Stimulated activated CD8-positive, alpha-beta memory T cell treated with anti-CD3 and anti-CD28 coated beads, Interleukin-4, amount 100 ng/mL, for 4 hours (primary cell): ENCODE measurements around the gene HPX.
A peak's percentile ranks its signal among the peaks of the same experiment; 100 is the strongest.
"Not testable (repeated sequence)": the region's sequence is repeated elsewhere in the genome, so short reads cannot be mapped to it uniquely, and the experiment has no call there.

ENCODE experiments used
- DNase-seq, 2 donors: peaks; one replicate each; pipeline ENCODE4 v3.0.0-alpha.2; 2020; ENCODE audit warnings: low read depth in 2 of 2, low spot score in 1 of 2

The HPX gene

GRCh38 chr11:6392251-6392650, 48.5 kb downstream of the HPX start:
- not testable (repeated sequence) for DNase-seq

- no peak for DNase-seq
Observed at GRCh38 chr11:6391537-6392134, 49.2 kb downstream of the HPX start.

DNA sequence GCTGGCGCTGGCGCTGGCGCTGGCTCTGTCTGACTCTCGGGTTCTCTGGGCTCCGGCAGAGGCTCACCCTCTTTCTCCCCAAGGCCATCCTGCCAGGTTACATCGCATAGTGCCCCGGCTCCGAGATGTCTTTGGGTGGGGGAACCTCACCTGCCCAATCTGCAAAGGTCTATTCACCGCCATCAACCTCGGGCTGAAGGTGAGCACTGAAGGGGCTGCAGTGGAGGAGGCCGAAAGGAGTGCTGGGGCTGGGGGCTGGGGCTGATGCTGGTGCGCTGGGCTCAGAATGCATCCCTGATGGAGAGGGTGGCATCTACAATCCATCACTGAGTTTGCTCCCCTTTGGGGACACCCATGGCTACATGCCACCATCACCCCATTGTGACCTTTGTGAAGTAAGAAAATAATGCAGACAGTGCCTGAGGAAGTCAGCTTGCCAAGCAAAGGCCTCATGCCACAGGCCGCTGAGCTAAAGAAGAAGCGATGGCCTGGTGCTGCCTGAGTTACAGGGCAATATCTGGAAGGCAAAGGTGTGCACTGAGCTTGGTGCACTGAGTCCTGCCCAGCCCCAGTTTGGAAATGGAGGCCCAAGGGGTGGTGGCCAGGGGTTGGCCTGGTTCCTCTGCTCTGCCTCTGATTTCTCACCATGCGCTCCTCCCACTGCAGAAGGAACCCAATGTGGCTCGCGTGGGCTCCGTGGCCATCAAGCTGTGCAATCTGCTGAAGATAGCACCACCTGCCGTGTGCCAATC, 49.9 kb downstream of the HPX start:
- no peak for DNase-seq

GRCh38 chr11:6389905-6390717, 50.7 kb downstream of the HPX start, which contains the start of gene SMPD1:
SMPD1 (plus strand) TSS chr11:6390474; CDS start chr11:6390599, 125 bp downstream.
- peak; percentile 89 to 90 for DNase-seq

DNA sequence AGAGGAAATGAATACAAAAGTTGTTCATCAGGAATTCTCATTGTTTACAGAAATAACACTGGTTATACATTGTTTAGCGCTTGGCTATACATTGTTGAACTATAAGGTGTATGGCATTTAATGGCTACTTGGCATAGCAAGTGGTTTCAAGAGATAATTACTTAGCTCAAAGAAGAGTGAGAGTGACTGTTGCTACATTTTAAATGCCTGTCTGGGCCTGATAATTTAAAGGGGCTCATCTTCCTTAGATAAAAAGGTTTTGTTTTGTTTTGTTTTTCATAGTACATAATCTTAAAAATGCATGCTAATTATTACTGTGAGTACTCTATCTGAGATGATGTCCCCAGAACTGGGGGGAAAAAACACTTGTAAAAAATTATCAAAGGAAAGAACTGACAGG, 52.0 kb downstream of the HPX start:
- no peak for DNase-seq

DNA sequence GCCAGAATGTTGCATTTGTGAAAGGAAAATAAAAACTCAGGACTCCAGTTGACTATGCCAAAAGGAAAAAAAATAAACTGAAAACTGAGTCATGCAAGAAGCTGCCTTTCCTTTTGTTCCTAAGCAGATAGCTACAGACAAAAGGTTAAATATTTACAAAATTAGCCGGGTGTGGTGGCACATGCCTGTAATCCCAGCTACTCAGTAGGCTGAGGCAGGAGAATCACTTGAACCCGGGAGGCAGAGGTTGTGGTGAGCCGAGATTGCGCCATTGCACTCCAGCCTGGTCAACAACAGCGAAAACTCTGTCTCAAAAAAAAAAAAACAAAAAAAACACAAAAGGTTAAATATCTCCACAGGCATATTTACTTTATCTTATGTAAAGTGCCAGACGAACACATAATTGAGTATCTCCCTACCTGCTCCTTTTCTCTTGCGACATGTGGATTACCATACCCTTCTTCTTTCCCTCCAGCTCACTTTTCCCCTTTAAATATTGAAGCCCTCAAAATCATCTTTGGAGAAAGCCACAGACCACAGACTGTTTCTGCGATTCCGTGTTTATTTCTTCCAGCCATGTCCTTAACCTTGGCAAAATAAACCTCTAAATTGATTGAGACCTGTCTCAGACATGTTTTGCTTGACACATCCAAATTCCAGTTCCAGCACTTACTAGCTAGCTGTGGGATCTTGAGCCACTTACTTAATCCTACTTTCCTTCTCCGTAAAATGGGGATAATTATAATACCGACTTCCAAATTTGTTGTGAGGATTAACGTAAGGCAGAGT, 52.8 kb downstream of the HPX start:
- DNase-seq, result no peak

- DNase-seq, result no peak
Observed at GRCh38 chr11:6385046-6385777, 55.6 kb downstream of the HPX start.
